WI38 (cell line): ENCODE data around the gene DRD2.

Experiments
- H3K4me3 ChIP-seq: 2 replicates; pipeline ENCODE4 v1.5.1; 2011; ENCODE audit warnings: low read depth, mild to moderate bottlenecking, control low read depth, low read length
- TF ChIP-seq, protein P1 (sequence below): IDR thresholded peaks from 2 replicates; pipeline ENCODE4 v1.5.1; 2012; ENCODE audit warnings: low read depth, mild to moderate bottlenecking, control low read depth, low read length

Gene DRD2

DNA sequence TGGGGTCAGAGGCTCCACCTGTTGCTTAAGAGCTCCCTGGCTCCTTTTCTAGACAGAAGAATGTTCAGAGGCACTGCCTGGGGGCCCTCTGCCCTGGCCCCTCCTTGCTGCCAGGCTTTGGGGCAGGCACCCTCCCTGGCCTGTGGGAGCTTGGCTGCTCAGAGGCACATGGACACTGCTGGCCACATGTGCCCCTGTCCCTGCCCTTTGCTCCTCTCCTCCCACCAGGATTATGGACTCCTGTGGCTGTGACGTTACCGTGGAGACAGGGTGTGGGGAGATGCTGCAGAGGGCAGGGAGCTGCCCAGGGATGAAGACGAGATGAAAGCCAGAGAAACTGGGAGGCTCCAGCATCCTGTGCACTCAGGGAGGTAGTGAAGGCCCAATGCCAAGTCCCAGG, 14.7 kb downstream of the DRD2 start:
- TF ChIP-seq, protein P1, sequence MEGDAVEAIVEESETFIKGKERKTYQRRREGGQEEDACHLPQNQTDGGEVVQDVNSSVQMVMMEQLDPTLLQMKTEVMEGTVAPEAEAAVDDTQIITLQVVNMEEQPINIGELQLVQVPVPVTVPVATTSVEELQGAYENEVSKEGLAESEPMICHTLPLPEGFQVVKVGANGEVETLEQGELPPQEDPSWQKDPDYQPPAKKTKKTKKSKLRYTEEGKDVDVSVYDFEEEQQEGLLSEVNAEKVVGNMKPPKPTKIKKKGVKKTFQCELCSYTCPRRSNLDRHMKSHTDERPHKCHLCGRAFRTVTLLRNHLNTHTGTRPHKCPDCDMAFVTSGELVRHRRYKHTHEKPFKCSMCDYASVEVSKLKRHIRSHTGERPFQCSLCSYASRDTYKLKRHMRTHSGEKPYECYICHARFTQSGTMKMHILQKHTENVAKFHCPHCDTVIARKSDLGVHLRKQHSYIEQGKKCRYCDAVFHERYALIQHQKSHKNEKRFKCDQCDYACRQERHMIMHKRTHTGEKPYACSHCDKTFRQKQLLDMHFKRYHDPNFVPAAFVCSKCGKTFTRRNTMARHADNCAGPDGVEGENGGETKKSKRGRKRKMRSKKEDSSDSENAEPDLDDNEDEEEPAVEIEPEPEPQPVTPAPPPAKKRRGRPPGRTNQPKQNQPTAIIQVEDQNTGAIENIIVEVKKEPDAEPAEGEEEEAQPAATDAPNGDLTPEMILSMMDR, result no peak
- no peak overlapping the region for H3K4me3 ChIP-seq

DNA sequence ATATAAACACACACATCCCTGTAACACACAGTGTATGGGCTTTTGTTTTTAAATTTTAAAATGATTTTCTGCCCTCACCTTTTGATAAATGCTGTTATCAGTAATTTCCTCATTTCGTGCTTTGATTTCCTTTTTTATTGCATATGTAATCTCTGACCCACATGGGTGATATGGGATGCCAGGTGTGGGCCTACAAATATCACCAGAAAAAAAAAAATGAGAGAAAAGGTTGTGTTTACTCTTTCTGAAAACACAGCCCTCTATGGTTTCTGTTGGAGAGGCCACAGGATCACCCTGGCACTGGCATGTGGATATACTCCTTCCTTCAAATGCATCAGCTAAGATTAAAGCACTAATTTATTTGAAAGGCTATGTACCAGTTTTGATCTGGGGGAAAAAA, 17.0 kb downstream of the DRD2 start:
- H3K4me3 ChIP-seq, result no peak overlapping the region
- TF ChIP-seq, protein P1, result no peak

DNA sequence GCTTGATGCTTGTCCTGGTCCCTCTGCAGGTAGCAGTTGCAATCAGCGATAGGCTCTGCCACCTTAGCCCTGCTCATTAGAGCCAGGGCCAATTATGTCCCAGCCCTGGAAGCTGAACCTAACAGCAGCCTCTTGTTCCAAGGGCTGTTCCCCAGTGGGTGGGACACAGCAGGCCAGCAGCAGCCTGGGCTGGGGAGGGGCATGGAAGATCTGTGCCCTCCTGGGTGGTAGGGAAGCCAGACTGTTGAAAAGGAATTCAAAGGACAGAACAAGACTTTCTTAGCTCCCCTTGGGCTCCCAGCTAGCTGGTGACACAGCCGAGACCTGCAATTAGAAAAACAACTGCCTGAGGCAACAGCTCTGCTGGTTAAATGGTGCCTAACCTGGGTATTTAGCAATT, 17.4 kb downstream of the DRD2 start:
- no peak overlapping the region for H3K4me3 ChIP-seq

DNA sequence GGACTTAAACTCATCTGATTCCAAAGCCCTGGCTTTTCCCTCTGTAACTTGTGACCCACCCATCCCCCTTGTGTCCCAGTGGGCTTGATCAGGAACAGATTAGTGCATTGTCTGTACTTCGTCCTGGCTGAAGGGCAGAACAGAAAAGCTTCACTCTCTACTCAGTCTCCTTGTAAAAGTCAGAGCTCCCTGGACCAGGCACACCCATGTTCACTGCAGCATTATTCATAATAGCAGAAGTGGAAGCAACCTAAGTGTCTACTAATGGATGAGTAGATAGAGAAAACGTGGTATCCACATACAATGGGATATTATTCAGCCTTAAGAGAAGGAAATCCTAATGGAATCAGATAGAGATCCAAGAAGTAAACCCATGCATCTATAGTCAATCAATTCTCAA, 20.7 kb downstream of the DRD2 start:
- TF ChIP-seq, protein P1, result no peak

More for the DNA sequence above, 17.4 kb downstream of the DRD2 start:
- TF ChIP-seq, protein P1, result no peak

DNA sequence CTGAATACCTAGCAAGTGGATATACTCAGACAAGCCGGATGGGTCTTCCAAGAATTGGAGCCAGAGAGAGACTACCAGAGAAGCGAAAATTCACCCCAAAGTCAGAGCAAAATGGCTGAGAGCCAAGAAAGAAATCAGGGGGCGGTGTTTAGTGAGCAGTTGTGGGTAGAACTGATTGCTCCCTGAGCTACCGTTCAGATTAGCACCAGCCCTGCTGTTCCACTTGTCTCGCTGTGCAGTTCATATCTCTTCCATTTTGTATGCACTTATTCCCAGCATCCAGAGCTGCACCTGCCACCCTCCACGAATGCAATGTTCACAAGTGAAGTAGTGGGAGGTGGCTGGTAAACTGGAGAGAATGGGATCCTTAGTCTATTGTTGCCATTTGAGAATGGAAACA, 25.5 kb downstream of the DRD2 start:
- no peak overlapping the region for H3K4me3 ChIP-seq
- TF ChIP-seq, protein P1, result no peak

More for the DNA sequence above, 20.7 kb downstream of the DRD2 start:
- no peak overlapping the region for H3K4me3 ChIP-seq

DNA sequence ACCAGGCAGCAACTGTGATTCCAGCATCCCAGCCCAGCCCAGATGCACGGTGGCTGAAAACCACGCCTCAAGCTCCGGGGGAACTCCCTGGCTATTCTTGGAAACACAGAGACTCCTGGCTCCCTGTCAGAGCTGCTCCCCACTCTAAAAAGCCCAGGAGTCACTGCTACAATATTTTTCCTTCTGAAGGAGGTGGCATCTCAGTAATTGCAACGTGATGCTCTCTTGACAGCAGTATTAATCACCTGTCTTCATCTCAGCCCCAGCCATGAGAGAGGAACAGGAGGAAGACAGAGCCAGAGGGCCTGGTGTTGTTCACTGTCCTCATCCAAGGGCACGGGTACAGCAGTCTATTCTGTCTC, 26.9 kb downstream of the DRD2 start:
- H3K4me3 ChIP-seq, result no peak overlapping the region
- TF ChIP-seq, protein P1, result no peak

DNA sequence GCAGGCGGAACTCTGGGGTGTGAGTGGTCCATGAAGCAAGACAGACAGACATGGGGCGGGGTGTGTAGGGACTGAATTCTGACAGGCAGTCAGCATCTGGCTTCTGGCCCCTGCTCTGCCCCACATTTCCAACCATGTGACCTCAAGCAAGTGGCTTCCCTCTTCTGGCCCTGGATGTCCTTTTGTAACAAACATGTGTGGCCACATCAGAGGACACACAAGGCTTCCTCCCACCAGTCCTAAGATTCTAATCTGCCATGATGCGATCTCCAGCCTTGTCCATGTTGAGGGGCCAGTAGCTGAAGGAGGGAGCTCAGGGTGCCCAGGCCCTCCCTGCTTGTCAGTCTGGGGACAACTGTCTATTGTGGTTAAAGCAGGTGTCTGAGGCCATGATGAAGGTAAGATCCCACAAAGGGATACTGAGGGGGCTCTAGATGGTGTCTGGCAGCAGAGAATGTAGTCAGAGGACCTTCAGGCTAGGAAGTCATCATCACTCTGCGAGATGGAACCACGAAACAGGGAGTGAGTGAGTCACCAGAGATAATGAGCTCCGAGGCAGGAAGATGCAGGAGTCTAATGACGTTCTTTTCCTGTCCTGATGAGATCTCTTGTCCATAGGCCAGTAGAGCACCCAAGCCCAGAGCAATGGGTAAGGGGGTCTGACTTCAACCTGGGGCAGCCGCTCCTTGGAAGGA, 27.4 kb downstream of the DRD2 start:
- TF ChIP-seq, protein P1, result no peak
- H3K4me3 ChIP-seq, result no peak overlapping the region
